GM21528 (cell line): ENCODE results near the gene MREG.

Source experiments
- ATAC-seq: cut with Tn5 transposase; IDR thresholded peaks from one replicate; pipeline ENCODE4 v1.9.1; 2021; ENCODE audit warnings: mild to moderate bottlenecking, moderate library complexity; ENCODE audit not compliant: unreplicated experiment, low FRiP score

The MREG gene

GRCh38 chr2:216013080-216013909, at the start of gene MREG:
MREG (minus strand) TSS chr2:216013551; CDS start chr2:216013327, 224 bp downstream.
- ATAC-seq, result peak; percentile 58

- no peak for ATAC-seq
Observed at GRCh38 chr2:216059233-216059834, 46.0 kb upstream of the MREG start.

GRCh38 chr2:216057688-216058193, 44.4 kb upstream of the MREG start:
- peak; percentile 88 for ATAC-seq

- ATAC-seq, result no peak
Observed at GRCh38 chr2:216056739-216057138, 43.4 kb upstream of the MREG start.

- ATAC-seq, result no peak
Observed at GRCh38 chr2:216055680-216056079, 42.3 kb upstream of the MREG start.

GRCh38 chr2:216052420-216052819, 39.1 kb upstream of the MREG start:
- no peak for ATAC-seq

- ATAC-seq, result no peak
Observed at GRCh38 chr2:216051350-216051749, 38.0 kb upstream of the MREG start.

- ATAC-seq, result no peak
Observed at GRCh38 chr2:216049452-216049851, 36.1 kb upstream of the MREG start.

- no peak for ATAC-seq
Observed at GRCh38 chr2:216047397-216047796, 34.0 kb upstream of the MREG start.

- peak; percentile 85 for ATAC-seq
Observed at GRCh38 chr2:216044883-216045486, 31.6 kb upstream of the MREG start.

GRCh38 chr2:216043949-216044348, 30.6 kb upstream of the MREG start:
- no peak for ATAC-seq

- ATAC-seq, result no peak
Observed at GRCh38 chr2:216041438-216041837, 28.1 kb upstream of the MREG start.

GRCh38 chr2:216039918-216040317, 26.6 kb upstream of the MREG start:
- ATAC-seq, result no peak

- ATAC-seq, result peak; percentile 40
Observed at GRCh38 chr2:216034065-216034464, 20.7 kb upstream of the MREG start.

GRCh38 chr2:216033403-216033802, 20.1 kb upstream of the MREG start:
- no peak for ATAC-seq

GRCh38 chr2:216031960-216032689, 18.8 kb upstream of the MREG start:
- peak; percentile 77 for ATAC-seq

- ATAC-seq, result no peak
Observed at GRCh38 chr2:216030216-216030615, 16.9 kb upstream of the MREG start.

GRCh38 chr2:216029416-216030129, 16.2 kb upstream of the MREG start:
- ATAC-seq, result no peak

GRCh38 chr2:216024779-216025336, 11.5 kb upstream of the MREG start:
- ATAC-seq, result no peak
